NCI-H460 (cell line): ENCODE results near the gene MDGA2. TPM values are rescaled to one million over a fixed set of nuclear protein-coding genes. Genes with fewer than 3 reads are reported as not detected.

Experiments
- small RNA-seq, 2 experiments: library from RNA; depleted of rRNA; stranded (forward); fragments of <200 nt; gene quantifications; one replicate each; pipeline ENCODE3, GENCODE V24; 2014
- total RNA-seq: library from RNA; depleted of rRNA; stranded (reverse); fragments of >200 nt; shearing (Covaris generic); gene quantifications from 2 replicates; pipeline ENCODE4 v1.2.3, GENCODE V29; 2014

Gene MDGA2
- total RNA-seq, 1 experiment from 2014 or later, result 0.42 TPM

Small RNAs within 50 kb of the gene (small RNA-seq; reads per million reads assigned to genes)
- gene RF00402, result 0 reads per million in 2 experiments
